Measurements from ENCODE around the gene TMPRSS9.
"Not testable (repeated sequence)": the region's sequence is repeated elsewhere in the genome, so short reads cannot be mapped to it uniquely, and the experiment has no call there.

Gene TMPRSS9

DNA sequence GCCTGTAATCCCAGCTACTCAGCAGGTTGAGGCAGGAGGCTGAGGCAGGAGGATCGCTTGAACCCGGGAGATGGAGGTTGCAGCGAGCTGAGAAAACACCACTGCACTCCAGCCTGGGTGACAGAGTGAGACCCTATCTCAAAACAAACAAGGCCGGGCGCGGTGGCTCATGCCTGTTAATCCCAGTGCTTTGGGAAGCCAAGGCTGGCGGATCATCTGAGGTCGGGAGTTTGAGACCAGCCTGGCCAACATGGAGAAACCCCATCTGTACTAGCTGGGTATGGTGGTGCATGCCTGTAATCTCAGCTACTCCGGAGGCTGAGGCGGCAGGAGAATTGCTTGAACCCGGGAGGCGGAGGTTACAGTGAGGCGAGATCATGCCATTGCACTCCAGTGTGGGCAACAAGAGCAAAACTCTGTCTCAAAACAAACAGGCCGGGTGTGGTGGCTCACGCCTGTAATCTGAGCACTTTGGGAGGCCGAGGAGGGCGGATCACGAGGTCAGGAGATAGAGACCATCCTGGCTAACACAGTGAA is 35.3 kb downstream of the TMPRSS9 start:
- not testable (repeated sequence) for DNase-seq

DNA sequence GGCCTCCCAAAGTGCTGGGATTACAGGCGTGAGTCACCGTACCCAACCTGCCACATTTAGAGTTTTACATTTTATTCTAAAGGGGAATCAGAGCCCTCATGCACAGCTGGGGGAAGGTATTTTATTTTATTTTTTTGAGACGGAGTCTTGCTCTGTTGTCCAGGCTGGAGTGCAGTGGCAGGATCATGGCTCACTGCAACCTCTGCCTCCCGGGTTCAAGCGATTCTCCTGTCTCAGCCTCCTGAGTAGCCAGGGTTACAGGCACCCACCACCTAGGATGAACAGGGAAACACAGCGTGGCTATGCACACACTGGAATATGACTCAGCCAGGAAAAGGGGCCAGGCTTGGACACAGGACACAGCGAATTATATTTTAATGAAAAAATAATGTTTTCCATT is 37.1 kb downstream of the TMPRSS9 start:
- not testable (repeated sequence) for DNase-seq

DNA sequence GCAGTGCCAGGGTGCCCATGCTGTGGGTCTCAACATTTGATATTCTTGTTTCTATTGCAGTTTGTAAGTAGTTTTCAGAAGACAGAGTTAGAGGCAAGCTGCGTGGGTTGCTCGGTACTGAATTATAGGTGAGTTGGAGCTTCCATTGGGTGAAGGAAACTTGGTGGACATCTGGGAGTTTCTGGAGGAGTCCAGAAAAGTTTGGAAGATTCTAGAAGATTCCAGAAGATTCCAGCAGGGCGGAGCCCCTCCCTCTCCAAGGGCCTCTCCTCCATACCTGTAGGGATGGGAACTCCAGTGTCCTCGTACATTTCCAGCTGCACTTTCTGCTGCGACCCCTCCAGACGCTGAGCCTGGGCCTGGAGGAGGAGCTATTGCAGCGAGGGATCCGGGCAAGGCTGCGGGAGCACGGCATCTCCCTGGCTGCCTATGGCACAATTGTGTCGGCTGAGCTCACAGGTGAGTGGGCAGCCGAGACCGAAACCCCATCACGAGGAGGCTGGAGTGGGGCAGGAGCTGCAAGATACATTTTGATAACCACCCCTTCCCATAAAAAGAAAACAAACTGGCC is 38.8 kb downstream of the TMPRSS9 start:
- no peak for DNase-seq

DNA sequence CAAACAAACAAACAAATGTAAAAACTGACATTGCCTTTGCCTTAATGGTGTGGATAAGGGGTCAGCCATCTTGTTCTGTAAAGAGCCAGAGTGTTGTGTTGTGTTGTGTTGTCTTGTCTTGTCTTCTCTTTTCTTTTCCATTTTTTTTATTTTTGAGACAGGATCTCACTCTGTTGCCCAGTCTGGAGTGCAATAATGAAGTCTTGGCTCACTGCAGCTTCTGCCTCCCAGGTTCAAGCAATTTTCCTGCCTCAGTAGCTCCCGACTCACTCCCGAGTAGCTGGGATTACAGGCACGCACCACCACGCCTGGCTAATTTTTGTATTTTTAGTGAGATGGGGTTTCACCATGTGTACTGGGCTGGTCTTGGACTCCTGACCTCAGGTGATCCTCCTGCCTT is 39.5 kb downstream of the TMPRSS9 start:
- DNase-seq = no peak

DNA sequence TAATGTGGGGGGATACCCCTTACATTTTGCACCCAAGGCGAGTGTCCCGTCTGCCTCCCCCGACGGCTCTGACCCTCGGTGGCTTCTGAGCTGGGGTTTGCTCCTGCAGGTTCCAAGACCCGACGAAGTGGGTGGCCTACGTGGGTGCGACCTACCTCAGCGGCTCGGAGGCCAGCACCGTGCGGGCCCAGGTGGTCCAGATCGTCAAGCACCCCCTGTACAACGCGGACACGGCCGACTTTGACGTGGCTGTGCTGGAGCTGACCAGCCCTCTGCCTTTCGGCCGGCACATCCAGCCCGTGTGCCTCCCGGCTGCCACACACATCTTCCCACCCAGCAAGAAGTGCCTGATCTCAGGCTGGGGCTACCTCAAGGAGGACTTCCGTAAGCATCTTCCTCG is 48.2 kb downstream of the TMPRSS9 start:
- DNase-seq = no peak

DNA sequence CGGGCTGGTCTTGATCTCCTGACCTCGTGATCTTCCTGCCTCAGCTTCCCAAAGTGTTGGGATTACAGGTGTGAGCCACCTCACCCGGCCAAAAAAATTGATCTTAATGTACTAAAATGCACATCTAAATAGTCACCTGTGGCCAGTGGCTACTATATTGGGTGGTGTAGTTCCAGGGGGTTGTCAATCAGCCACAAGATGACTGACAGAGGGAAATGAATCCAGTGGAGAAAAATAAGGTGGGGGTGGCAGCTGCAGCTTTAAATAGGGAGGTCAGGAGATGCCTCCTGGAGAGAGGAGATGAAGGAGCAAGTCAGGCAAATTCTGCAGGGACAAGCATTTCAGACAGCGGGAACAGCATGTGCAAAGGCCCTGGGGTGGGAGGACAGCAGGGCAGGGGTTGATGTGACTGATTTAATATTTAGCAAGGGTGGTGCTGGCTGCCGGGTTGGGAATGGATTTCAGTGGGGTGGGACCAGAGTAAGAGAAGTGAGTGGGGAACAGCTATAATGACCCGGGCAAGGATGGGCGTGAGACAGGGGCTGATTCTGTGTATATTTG is 49.4 kb downstream of the TMPRSS9 start:
- DNase-seq = no peak

DNA sequence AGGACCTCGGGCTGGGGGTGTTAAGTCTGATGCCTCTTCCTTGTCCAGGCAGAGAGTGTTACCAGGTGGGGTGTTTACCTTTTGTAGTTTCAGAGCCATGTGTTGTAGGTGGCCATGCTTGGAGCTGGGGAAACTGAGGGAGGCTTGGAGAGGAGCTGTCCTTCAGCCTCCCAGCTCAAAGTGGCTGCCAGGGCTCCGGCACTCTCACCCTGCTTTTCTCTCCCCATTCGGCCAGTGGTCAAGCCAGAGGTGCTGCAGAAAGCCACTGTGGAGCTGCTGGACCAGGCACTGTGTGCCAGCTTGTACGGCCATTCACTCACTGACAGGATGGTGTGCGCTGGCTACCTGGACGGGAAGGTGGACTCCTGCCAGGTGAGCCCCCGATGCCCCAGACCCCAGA is 50.0 kb downstream of the TMPRSS9 start:
- DNase-seq = no peak

DNA sequence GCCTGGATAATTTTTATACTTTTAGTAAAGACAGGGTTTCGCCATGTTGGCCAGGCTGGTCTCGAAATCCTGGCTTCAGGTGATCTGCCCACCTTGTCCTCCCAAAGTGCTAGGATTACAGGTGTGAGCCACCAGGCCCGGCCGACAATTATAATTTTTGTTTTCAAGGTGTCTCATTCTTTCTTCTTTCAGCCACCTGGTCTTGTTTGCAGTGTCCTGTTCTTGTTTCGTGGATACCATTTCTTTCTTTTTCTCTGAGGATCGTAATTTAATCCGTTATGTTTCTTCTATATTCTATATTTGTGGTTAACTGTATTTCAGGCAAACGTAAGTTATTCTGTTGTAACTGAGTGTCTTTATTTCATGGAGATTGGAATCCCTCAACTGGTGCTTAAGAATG is 51.6 kb downstream of the TMPRSS9 start:
- DNase-seq = no peak

DNA sequence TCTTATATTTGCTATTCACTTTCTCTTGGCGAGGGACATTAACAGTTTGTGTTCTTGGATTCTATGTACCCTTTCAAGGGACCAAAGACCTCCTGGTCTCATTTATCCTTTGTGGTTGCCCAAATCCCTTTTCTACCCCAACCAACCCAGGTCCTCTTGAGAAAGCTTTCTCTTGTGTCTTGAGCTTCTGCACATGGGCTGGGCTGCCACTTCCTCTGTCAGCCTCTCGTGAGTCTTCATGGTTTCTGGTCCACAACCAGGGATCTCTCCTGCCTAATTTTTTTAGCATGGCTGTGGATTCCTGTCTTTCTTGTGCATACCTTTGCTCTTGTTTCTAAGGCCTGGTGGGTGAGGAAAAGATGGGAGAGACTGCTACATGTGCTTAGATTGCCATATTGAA is 52.4 kb downstream of the TMPRSS9 start:
- no peak for DNase-seq

DNA sequence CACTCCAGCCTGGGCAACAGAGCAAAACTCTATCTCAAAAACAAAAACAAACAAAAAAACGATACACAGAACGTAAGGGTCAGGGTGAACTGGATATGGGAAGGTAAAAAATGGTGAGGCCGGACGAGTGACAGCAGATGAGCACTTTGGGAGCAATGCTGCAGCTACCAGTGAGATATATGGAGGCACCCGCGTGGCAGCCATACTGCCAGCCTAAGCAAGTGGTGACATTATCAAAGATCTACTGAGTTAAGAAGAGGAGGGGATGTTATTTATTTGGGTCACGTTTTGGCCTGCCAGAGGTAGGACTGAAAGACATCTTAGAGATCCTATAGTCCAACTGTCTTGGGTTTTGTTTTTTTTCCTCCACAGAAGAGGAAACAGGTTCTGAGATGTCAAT is 53.1 kb downstream of the TMPRSS9 start:
- no peak for DNase-seq

DNA sequence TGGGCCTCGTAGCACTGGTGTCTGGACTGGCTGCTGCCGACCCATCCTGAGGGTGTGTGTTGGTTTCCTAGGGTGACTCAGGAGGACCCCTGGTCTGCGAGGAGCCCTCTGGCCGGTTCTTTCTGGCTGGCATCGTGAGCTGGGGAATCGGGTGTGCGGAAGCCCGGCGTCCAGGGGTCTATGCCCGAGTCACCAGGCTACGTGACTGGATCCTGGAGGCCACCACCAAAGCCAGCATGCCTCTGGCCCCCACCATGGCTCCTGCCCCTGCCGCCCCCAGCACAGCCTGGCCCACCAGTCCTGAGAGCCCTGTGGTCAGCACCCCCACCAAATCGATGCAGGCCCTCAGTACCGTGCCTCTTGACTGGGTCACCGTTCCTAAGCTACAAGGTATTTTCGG is 53.6 kb downstream of the TMPRSS9 start:
- no peak for DNase-seq

DNA sequence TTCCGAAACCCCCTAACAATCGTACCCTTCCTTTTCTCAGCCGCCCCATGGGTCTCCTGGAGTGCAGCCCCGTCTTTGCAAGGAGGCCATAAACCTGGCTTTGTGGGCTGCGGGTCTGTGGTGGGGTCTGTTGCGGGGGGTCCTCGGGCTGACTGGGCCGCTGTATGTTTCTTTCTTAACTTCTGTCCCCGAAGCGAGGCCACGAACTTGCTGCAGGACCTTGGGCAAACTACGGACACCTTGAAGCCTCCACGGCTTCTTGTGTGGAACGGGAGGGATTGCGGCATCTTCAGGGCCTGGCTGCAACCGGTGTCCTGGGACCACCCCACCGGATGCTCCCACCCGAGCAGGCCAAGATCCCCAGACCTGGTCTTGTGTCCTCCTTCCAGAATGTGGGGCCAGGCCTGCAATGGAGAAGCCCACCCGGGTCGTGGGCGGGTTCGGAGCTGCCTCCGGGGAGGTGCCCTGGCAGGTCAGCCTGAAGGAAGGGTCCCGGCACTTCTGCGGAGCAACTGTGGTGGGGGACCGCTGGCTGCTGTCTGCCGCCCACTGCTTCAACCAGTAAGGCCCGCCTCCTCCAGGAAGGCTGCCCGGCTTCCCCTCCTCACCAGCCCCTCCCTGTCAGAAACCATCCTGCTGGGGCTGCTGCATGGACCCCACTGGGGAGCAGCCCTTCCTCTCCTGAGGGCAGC is 55.4 kb downstream of the TMPRSS9 start:
- no peak for DNase-seq

DNA sequence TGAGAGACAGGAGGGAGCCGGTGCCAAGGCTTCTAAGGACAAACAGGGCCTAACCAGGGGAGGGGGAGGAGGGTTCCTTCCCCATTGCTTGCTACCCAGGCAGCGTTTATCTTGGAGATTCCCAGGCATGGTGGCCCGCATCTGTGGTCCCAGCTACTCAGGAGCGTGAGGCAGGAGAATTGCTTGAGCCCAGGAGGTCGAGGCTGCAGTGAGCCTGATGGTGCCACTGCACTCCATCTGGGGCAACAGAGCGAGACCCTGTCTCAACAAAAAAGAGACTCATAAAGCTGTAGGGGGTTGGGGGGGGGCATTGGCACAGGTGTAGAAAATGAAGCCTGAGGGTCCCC is 55.9 kb downstream of the TMPRSS9 start:
- no peak for DNase-seq

DNA sequence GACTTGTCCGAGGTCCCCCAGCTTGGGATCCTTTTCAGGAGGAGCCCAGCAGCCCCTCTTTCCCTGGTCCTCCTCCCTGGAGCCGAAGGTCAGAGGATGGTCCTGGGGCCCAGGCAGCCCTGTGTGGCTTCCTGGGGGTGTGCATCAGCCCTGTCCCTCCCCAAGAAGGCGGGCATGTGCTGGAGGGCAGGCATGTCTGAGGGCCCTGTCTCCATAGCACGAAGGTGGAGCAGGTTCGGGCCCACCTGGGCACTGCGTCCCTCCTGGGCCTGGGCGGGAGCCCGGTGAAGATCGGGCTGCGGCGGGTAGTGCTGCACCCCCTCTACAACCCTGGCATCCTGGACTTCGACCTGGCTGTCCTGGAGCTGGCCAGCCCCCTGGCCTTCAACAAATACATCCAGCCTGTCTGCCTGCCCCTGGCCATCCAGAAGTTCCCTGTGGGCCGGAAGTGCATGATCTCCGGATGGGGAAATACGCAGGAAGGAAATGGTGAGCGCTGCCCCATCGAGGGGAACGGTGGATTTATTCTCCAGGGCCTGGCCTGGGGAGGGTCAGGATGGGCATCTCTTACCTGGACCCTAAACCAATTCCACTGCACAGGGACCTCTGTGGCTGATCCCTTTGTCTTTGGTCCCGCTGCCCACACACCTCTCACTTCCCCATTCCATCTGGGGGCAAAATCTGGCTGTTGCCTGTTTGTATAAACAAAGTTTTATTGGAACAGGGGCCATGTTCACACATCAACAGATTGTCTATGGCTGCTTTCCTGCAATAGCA is 56.4 kb downstream of the TMPRSS9 start:
- no peak for DNase-seq

DNA sequence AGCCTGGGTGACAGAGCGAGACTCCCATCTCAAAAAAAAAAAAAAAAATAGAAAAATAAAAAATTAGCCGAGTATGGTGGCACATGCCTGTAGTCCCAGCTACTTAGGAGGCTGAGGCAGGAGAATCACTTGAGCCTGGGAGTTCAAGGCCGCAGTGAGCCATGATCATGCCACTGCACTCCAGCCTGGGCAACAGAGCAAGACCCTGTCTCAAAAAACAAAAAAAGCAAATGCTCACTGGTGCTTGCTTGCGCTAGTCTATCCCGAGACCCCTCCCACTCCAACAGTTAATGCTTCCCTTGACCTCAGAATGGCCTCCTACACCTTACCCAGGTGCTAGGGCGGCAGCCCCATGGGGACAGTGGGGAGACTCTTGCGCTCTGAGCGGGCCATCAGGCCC is 57.4 kb downstream of the TMPRSS9 start:
- not testable (repeated sequence) for DNase-seq

DNA sequence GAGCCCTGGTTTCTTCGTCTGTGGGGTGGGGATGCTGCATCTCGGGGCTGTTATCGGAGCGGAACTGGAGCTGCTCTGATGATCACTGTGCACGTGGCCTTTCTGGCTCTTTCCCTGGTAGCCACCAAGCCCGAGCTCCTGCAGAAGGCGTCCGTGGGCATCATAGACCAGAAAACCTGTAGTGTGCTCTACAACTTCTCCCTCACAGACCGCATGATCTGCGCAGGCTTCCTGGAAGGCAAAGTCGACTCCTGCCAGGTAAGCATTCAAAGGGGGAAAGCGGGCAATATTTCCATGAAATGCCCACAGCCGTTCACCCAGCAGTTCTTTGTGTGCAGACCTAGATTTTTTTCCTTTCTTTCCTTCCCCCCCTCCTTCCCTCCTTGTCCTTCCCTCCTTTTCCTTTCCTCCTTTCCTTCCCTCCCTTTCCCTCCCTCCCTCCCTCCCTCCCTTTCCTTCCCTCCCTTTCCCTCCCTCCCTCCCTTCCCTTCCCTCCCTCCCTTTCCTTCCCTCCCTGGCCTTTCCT is 57.9 kb downstream of the TMPRSS9 start:
- DNase-seq = no peak

DNA sequence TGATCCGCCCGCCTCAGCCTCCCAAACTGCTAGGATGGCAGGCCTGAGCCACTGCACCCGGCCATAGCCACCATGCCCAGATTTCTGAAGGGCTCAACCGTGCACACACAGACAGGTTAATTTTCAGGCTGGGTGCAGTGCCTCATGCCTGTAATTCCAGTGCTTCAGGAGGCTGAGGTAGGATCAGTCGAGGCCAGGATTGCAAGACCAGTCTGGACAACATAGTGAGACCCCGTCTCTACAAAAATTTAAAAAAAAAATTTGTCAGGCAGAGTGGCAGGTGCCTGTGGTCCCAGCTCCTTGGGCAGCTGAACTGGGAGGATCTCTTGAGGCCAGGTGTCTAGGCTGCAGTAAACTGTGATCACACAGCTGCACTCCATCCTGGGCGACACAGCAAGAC is 59.7 kb downstream of the TMPRSS9 start:
- no peak for DNase-seq

DNA sequence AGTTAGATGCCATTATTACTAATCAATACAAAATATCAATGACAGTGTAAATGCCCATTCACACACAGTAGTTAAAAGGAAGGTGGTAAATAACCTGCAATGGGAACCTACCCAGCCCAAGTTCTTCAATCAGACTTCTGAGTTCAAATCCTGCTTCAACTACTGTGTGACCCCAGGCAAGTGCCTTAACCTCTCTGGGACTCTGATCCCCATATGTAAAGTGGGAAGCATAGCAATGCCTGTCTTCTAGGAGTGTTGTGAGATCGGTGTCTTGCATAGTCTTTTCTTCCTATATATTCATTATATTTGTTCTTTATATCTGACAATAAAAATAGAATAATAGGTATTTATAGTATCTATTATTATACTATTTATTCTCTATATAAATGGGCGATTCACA is 60.4 kb downstream of the TMPRSS9 start:
- no peak for DNase-seq

DNA sequence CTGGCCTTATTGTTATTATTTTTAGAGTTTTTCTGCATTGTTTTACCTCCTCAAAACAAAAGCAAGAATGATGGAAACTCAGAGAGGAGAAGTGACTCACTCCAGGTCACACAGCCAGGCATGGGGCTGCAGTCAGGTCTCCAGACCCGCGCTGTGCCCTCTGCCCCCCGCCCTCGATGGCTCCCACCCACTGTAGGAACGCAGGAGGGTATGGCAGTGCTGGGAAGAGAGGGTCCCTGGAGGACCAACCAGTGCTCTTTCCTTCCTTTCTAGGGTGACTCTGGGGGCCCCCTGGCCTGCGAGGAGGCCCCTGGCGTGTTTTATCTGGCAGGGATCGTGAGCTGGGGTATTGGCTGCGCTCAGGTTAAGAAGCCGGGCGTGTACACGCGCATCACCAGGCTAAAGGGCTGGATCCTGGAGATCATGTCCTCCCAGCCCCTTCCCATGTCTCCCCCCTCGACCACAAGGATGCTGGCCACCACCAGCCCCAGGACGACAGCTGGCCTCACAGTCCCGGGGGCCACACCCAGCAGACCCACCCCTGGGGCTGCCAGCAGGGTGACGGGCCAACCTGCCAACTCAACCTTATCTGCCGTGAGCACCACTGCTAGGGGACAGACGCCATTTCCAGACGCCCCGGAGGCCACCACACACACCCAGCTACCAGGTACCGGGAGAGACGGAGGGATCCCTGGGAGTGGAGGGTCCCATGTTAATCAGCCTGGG is 61.7 kb downstream of the TMPRSS9 start:
- DNase-seq = no peak

DNA sequence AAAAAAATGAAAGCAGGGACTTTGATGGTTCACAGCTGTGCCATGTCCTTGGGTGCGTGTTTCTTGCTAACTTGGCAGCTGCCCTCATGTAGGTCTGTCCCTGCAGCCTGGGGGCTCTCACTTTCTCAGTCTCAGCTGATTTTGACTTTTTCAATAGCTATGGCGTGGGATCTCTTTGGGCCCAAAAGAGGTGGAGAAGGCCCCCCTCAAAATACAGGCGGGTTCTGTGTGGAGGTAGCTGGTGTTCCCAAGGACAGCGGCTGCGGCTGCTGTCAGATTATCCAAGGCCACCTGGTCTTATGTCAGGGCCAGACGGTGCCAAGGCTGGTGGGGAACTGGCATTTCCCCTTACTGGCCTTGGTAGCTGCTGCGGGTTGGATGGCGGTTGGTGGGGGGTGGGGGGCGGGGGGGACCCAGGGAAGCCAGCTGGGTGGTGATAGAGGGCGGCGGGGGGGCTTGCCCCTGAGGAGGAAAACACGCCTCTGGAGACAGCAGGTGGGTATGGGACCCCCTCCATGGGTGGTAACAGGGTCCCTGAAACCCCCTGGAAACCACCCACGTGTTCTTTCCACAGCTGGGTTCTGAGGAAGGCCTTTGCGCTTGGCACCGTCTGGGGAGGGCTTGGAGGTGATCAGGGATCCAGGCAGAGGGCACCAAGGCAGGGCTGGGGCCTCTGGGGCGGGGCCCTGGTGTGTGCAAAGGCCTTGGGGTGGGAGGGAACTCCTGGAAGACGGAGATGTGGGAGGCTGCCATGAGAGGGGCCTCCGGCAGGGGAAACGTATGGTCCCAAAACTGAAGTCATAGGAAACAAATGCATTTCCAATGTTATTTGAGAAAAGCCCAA is 63.2 kb downstream of the TMPRSS9 start:
- no peak for DNase-seq

DNA sequence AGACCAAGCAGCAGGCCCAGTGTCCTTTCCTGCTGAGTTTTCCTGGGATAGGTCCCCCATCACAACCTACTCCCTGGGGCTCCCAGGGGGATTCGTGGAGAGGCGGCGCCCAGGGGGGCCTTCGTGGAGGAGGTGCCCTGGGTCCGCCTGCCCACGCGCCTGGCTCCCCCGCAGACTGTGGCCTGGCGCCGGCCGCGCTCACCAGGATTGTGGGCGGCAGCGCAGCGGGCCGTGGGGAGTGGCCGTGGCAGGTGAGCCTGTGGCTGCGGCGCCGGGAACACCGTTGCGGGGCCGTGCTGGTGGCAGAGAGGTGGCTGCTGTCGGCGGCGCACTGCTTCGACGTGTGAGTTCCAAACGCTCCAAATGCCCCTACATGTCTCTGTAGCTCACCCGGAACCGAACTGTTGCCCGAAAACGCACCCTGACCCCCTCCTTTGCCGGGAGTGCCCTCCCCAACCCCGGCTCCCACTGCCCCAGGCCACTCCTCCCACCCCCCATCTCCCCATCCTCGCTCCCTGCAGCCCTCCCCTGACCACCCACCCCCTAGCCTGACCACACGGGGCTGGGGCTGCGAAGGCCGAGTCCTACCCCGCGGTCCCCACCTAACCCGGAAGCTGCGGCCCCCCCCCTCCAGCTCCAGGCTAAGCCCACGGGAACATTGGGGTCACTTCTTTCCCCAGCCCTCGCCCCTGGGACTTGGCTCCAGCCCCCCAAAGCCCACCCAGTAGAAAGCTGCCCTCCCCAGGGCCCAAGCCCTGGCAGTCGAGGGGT is 64.0 kb downstream of the TMPRSS9 start:
- DNase-seq = no peak

All from CD4-positive, alpha-beta T cell treated with Interleukin-4 for 1 hour (primary cell).